K562 (cell line): ENCODE data around the gene IGFALS. TPM values are rescaled to one million over a fixed set of nuclear protein-coding genes. Genes with fewer than 3 reads are reported as not detected.
A peak's percentile ranks its signal among the peaks of the same experiment; 100 is the strongest.

Experiments
- BHLHE40 ChIP-seq: IDR thresholded peaks from 2 replicates; pipeline ENCODE4 v1.6.1; 2011; ENCODE audit warnings: low read length, improper control_type of control experiment
- CREM ChIP-seq: IDR thresholded peaks from 2 replicates; pipeline ENCODE4 v1.6.1; 2014; ENCODE audit warnings: antibody characterized with exemption, low read depth
- IRF2 ChIP-seq: sonication (generic); formaldehyde crosslinking; IDR thresholded peaks from 2 replicates; pipeline ENCODE4 v1.8.1; 2022; ENCODE audit warnings: mild to moderate bottlenecking, missing genetic modification reagents
- MAZ ChIP-seq, 2 experiments: fragments of 450-650 bp in 1 of 2; sonication (generic) in 1 of 2; formaldehyde crosslinking; IDR thresholded peaks in 1 of 2; conservative IDR thresholded peaks in 1 of 2; 2 replicates each; pipeline versions ENCODE4 v1.4.0 to v1.5.0; 2020; ENCODE audit warnings: mild to moderate bottlenecking in 1 of 2, missing genetic modification reagents in 1 of 2
- NBN ChIP-seq: fragments of 450-650 bp; IDR thresholded peaks from 2 replicates; pipeline ENCODE4 v1.6.1; 2016; ENCODE audit warnings: low read depth, mild to moderate bottlenecking
- POLR2G ChIP-seq: fragments of 200-400 bp; formaldehyde crosslinking; IDR thresholded peaks from 2 replicates; pipeline ENCODE4 v1.6.1; 2017; ENCODE audit warnings: low read depth, mild to moderate bottlenecking, antibody characterized with exemption, low read length, moderate library complexity
- SP1 ChIP-seq: sonication (generic); formaldehyde crosslinking; IDR thresholded peaks from 2 replicates; pipeline ENCODE4 v1.8.1; 2022; ENCODE audit warnings: mild to moderate bottlenecking, missing genetic modification reagents
- SRSF3 ChIP-seq: fragments of 200-400 bp; formaldehyde crosslinking; IDR thresholded peaks from 2 replicates; pipeline ENCODE4 v1.6.1; 2016; ENCODE audit warnings: mild to moderate bottlenecking, low read length, moderate library complexity; ENCODE audit not compliant: insufficient read depth
- TSC22D4 ChIP-seq: fragments of 450-650 bp; IDR thresholded peaks from 2 replicates; pipeline ENCODE4 v1.6.1; 2016; ENCODE audit warnings: missing genetic modification characterization, missing biosample characterization, control low read depth
- ZBTB1 ChIP-seq: sonication (generic); formaldehyde crosslinking; IDR thresholded peaks from 2 replicates; pipeline ENCODE4 v1.8.1; 2023; ENCODE audit warnings: missing genetic modification reagents, low read depth, mild to moderate bottlenecking, borderline replicate concordance
- ZNF12 ChIP-seq: sonication (generic); formaldehyde crosslinking; IDR thresholded peaks from 2 replicates; pipeline ENCODE4 v1.4.0; 2020; ENCODE audit warnings: mild to moderate bottlenecking, missing genetic modification reagents
- ZNF76 ChIP-seq: fragments of 250-450 bp; sonication (Bioruptor Pico); IDR thresholded peaks from 2 replicates; pipeline ENCODE4 v1.4.0; 2020; ENCODE audit warnings: mild to moderate bottlenecking, moderate library complexity, borderline replicate concordance
- polyA plus RNA-seq, 8 experiments: library from polyadenylated mRNA; depleted of rRNA in 4 of 8; stranded (reverse) in 5 of 8; unstranded in 3 of 8; fragments of >200 nt; fragmentation: Nextera tagmentation in 2 of 8; fragmentation: Illumina TruSeq in 1 of 8; extraction: Ambion mirVana in 2 of 8; extraction: Trizol in 1 of 8; gene quantifications; 2 replicates each; pipeline versions ENCODE4 v1.2.1 to v1.2.3, GENCODE V29; 2011 to 2014; ENCODE audit warnings: inconsistent platforms in 1 of 8, missing spikeins in 1 of 8
- total RNA-seq, 7 experiments: library from RNA; depleted of rRNA in 6 of 7; stranded (reverse); fragments of >200 nt in 6 of 7; fragmentation: Illumina TruSeq in 2 of 7; extraction: Trizol in 2 of 7; gene quantifications; 2 replicates each; pipeline versions ENCODE4 v1.2.1 to v1.2.3, GENCODE V29; 2011 to 2021; ENCODE audit warnings: low replicate concordance in 1 of 7
- TF ChIP-seq, protein P1 (sequence below): sonication (generic); formaldehyde crosslinking; IDR thresholded peaks from 2 replicates; pipeline ENCODE4 v1.8.0; 2022; ENCODE audit warnings: mild to moderate bottlenecking, missing genetic modification reagents
- TF ChIP-seq, protein P2 (sequence below): fragments of 450-650 bp; formaldehyde crosslinking; IDR thresholded peaks from 2 replicates; pipeline ENCODE4 v1.4.0; 2020; ENCODE audit warnings: mild to moderate bottlenecking, moderate library complexity
- TF ChIP-seq, protein P3 (sequence below), 3 experiments: IDR thresholded peaks in 2 of 3; conservative IDR thresholded peaks in 1 of 3; 2 replicates each; pipeline ENCODE4 v1.5.1; 2011 to 2012; ENCODE audit warnings: low read length in 3 of 3, mild to moderate bottlenecking in 3 of 3, control low read depth in 2 of 3, improper control_type of control experiment in 1 of 3, inconsistent platforms in 1 of 3, low read depth in 1 of 3, mixed read lengths in 1 of 3, moderate library complexity in 1 of 3; ENCODE audit not compliant: insufficient read depth in 2 of 3
- TF ChIP-seq, protein P4 (sequence below): fragments of 250-450 bp; sonication (Bioruptor Pico); IDR thresholded peaks from 2 replicates; pipeline ENCODE4 v1.9.0; 2021; ENCODE audit warnings: mild to moderate bottlenecking
- TF ChIP-seq, protein P5 (sequence below): sonication (generic); formaldehyde crosslinking; IDR thresholded peaks from 2 replicates; pipeline ENCODE4 v1.9.0; 2022; ENCODE audit warnings: mild to moderate bottlenecking, missing genetic modification reagents

Gene IGFALS
- total and polyA plus RNA-seq, 9 of the 15 experiments (the other 6 are each of a cell fraction or from before 2014, with no cell fraction given): not detected

DNA sequence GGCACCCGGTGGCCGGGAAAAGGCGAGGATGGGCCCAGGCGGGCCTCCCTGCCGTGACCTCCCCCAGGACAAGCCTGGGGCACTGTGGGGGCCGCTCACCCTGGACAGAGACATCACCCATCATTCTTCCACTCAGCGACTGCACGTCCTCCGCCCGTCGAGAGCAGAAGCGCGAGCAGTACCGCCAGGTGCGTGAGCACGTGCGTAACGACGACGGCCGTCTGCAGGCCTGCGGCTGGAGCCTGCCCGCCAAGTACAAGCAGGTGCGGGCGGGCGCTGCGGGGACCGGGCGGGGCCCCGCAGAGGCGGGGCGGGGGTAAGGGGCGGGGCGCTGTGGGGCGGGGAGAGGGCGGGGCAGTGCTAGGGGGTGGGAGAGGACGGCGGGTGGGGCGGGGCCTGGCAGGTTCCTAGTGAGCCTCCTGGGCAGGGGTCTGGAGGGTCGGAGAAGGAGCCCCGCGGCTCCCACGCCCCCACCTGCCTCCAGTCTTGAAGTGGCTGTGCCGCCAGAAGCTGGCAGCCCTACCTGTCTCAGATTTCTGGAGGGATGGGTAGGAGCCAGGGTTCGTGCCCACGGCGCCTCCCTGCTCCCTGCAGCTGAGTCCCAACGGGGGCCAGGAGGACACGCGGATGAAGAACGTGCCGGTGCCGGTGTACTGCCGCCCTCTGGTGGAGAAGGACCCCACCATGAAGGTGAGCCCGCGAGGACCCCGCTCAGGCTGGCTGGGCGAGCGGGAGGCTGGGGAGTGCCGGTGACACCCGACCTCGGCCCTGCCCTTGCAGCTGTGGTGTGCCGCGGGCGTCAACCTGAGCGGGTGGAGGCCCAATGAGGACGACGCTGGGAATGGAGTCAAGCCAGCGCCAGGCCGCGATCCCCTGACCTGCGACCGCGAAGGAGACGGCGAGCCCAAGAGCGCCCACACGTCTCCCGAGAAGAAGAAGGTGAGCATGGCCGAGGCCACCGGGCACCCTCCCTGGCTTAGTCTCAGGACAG is 29.7 kb downstream of the IGFALS start (continued):
- TF ChIP-seq, protein P1, sequence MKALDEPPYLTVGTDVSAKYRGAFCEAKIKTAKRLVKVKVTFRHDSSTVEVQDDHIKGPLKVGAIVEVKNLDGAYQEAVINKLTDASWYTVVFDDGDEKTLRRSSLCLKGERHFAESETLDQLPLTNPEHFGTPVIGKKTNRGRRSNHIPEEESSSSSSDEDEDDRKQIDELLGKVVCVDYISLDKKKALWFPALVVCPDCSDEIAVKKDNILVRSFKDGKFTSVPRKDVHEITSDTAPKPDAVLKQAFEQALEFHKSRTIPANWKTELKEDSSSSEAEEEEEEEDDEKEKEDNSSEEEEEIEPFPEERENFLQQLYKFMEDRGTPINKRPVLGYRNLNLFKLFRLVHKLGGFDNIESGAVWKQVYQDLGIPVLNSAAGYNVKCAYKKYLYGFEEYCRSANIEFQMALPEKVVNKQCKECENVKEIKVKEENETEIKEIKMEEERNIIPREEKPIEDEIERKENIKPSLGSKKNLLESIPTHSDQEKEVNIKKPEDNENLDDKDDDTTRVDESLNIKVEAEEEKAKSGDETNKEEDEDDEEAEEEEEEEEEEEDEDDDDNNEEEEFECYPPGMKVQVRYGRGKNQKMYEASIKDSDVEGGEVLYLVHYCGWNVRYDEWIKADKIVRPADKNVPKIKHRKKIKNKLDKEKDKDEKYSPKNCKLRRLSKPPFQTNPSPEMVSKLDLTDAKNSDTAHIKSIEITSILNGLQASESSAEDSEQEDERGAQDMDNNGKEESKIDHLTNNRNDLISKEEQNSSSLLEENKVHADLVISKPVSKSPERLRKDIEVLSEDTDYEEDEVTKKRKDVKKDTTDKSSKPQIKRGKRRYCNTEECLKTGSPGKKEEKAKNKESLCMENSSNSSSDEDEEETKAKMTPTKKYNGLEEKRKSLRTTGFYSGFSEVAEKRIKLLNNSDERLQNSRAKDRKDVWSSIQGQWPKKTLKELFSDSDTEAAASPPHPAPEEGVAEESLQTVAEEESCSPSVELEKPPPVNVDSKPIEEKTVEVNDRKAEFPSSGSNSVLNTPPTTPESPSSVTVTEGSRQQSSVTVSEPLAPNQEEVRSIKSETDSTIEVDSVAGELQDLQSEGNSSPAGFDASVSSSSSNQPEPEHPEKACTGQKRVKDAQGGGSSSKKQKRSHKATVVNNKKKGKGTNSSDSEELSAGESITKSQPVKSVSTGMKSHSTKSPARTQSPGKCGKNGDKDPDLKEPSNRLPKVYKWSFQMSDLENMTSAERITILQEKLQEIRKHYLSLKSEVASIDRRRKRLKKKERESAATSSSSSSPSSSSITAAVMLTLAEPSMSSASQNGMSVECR (CRISPR knock-in tag): peak; percentile 49; the same call in 1 of the 2 replicates
- TF ChIP-seq NBN (no peak), SP1 (CRISPR knock-in tag) (peak; percentile 63; the same call in 1 of the 2 replicates), MAZ (CRISPR knock-in tag; conservative IDR thresholded peaks at IDR 0.05 in 1 of 2, IDR thresholded peaks at IDR 0.05 in 1 of 2) (0 out of 4 replicates have a peak, but pooled peaks of 1 of the 2 experiments have one; percentile 3), ZNF12 (no peak), TSC22D4 (tag) (no peak), IRF2 (no peak), POLR2G (peak; percentile 22; the same call in 1 of the 2 replicates), SRSF3 (no peak), CREM (0 out of 2 replicates have a peak, but pooled peaks have one; percentile 15), ZBTB1 (CRISPR knock-in tag) (peak; percentile 54; the same call in 1 of the 2 replicates), BHLHE40 (peak; percentile 84), ZNF76 (CRISPR knock-in tag) (no peak)
- TF ChIP-seq, protein P2, sequence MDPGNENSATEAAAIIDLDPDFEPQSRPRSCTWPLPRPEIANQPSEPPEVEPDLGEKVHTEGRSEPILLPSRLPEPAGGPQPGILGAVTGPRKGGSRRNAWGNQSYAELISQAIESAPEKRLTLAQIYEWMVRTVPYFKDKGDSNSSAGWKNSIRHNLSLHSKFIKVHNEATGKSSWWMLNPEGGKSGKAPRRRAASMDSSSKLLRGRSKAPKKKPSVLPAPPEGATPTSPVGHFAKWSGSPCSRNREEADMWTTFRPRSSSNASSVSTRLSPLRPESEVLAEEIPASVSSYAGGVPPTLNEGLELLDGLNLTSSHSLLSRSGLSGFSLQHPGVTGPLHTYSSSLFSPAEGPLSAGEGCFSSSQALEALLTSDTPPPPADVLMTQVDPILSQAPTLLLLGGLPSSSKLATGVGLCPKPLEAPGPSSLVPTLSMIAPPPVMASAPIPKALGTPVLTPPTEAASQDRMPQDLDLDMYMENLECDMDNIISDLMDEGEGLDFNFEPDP (CRISPR knock-in tag): no peak
- TF ChIP-seq, protein P3, sequence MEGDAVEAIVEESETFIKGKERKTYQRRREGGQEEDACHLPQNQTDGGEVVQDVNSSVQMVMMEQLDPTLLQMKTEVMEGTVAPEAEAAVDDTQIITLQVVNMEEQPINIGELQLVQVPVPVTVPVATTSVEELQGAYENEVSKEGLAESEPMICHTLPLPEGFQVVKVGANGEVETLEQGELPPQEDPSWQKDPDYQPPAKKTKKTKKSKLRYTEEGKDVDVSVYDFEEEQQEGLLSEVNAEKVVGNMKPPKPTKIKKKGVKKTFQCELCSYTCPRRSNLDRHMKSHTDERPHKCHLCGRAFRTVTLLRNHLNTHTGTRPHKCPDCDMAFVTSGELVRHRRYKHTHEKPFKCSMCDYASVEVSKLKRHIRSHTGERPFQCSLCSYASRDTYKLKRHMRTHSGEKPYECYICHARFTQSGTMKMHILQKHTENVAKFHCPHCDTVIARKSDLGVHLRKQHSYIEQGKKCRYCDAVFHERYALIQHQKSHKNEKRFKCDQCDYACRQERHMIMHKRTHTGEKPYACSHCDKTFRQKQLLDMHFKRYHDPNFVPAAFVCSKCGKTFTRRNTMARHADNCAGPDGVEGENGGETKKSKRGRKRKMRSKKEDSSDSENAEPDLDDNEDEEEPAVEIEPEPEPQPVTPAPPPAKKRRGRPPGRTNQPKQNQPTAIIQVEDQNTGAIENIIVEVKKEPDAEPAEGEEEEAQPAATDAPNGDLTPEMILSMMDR (IDR thresholded peaks at IDR 0.05 in 2 of 3, conservative IDR thresholded peaks at IDR 0.05 in 1 of 3; ENCODE audit: insufficient read depth in 2 of 3, low read depth in 1 of 3, low read length in 3 of 3): peak; percentile 35 to 55 (median 43); a peak in 4 of 6 replicates
- TF ChIP-seq, protein P4, sequence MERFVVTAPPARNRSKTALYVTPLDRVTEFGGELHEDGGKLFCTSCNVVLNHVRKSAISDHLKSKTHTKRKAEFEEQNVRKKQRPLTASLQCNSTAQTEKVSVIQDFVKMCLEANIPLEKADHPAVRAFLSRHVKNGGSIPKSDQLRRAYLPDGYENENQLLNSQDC (CRISPR knock-in tag): no peak
- TF ChIP-seq, protein P5, sequence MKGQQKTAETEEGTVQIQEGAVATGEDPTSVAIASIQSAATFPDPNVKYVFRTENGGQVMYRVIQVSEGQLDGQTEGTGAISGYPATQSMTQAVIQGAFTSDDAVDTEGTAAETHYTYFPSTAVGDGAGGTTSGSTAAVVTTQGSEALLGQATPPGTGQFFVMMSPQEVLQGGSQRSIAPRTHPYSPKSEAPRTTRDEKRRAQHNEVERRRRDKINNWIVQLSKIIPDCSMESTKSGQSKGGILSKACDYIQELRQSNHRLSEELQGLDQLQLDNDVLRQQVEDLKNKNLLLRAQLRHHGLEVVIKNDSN (CRISPR knock-in tag): 0 out of 2 replicates have a peak, but pooled peaks have one; percentile 36
